Eye (tissue), 1 donor: ENCODE measurements around the gene HMGN3.

Experiments
- DNase-seq: peaks from one replicate; pipeline ENCODE4 v3.0.0-alpha.2; 2015

Gene HMGN3

GRCh38 chr6:79231666-79232065 lies 2.8 kb downstream of the HMGN3 start:
- DNase-seq = no peak

GRCh38 chr6:79231101-79231500 lies 3.4 kb downstream of the HMGN3 start:
- DNase-seq = no peak

DNA sequence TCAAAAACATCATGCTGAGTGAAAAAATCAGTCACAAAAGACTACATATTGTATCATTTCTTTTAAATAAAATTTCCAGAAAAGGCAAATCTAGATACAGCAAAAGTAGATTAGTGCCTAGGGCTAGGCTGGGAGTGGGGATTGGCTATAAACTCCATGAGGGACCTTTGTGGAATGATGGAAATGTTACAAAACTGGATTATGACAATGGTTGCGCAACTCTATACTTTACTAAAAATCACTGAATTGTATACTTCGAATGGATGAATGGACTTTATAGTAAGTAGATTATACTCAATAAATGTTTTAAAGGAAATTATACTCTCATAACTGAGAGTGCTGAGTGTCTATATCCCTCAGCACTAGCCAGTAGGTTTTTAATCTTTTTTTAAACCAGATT lies 4.3 kb downstream of the HMGN3 start:
- DNase-seq = no peak

DNA sequence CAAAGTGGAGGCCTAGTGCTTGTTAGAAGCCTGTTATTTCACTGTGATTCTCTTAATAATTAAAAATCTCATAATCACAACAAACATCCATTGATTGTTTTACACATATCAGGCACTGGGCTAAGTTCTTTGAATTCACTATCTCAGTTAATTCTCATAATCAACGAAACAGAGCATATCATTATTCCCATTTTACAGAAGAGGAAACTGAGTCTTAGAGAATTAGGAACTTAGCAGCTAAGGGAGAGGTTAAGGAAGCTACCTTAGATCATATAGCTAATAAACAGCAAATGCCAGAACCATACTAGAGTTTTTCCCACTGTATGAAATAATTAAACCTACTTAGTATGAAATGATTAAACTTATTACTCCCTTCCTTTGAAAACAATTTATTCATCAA lies 7.0 kb downstream of the HMGN3 start:
- no peak for DNase-seq

DNA sequence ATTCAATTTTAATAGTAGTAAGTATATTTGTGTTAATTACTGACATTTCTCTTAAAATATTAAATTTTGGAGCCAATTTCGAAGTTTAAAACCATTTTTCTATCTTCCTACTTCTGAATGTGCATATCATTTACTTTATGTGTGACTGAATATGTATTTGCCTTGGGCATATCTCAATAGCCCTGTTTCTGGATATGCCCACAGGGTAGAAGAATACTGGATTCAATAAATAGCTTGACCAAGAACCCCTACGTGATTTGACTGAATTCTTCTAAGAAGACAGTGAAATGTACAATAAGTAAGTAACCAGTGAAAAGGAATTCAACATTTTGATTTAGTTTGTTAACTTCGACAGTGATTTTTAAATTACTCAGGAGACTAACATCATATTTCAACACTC lies 7.8 kb downstream of the HMGN3 start:
- DNase-seq = no peak

GRCh38 chr6:79225717-79226599 lies 8.5 kb downstream of the HMGN3 start:
- DNase-seq = no peak

- no peak for DNase-seq
These were observed 10.7 kb downstream of the HMGN3 start for GRCh38 chr6:79223611-79224404.

DNA sequence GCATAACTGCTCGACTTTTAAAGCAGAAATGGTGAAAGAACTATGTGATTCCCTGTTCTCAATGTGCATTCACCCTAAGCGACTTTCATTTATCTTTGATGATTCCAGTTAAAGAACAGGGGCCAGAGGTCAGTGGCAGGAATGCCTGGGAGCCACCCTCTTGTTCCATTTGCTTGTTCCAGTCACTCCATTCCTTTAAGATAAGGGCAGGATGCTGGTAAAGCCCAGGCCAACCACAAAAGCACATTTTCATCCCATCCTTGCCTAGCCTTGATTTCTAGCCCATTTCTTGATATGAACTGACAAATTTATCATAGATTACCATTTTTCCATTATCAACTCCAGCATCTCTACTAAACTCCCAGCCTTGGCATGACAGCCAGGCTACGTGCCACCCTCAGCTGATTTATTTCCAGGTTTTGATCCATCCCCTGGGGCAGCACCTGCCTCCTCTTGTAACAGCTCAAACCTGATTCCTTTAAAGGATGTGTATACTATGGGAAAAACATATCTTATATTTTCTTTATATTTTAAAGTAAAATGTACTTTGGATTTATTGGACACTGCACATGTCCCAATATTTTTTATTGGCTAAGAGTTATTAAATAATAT lies 19.2 kb downstream of the HMGN3 start:
- peak; percentile 18 for DNase-seq

- DNase-seq = no peak
These were observed 21.6 kb downstream of the HMGN3 start for GRCh38 chr6:79212859-79213258.

- DNase-seq = no peak
These were observed 25.7 kb downstream of the HMGN3 start for GRCh38 chr6:79208816-79209215.

- no peak for DNase-seq
These were observed 30.7 kb downstream of the HMGN3 start for GRCh38 chr6:79203753-79204253.

DNA sequence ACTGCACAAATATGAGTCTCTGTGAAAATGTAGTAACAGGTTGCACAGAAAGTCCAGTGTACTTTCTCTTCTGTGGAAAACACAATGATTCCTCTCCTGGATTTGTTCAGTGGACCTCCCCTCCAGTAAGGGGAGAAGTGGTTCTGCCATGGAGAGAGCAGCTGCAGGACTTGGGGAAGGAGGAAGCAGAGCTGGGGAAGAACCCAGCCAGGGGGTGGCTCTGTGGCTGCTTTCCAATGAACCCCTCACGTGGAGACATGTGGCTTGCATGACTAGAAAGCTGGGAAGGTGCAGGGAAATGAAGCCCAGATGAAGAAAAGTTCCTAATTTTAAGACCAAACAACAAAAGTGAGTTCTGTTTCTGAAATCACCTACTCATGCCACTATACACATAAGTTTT lies 31.9 kb downstream of the HMGN3 start:
- DNase-seq = no peak

GRCh38 chr6:79201983-79202382 lies 32.5 kb downstream of the HMGN3 start:
- no peak for DNase-seq

DNA sequence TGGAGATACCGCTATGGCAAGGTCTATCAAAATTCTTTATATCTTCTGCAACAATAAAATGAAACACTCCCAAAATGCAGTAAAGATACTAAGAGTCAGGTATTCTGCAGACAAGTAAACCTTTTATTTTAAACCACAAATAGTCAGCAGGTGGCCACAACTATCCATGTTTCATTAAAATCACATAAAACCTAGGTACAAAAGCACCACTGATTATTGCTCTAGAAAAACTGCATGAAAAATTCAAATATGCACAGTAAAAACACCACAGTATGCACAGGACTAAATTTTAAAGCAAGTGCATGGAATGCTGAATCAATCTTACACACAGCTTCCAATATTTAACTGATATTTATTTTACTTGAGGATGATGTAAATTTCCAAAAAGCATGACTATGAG lies 33.3 kb downstream of the HMGN3 start:
- DNase-seq = no peak

DNA sequence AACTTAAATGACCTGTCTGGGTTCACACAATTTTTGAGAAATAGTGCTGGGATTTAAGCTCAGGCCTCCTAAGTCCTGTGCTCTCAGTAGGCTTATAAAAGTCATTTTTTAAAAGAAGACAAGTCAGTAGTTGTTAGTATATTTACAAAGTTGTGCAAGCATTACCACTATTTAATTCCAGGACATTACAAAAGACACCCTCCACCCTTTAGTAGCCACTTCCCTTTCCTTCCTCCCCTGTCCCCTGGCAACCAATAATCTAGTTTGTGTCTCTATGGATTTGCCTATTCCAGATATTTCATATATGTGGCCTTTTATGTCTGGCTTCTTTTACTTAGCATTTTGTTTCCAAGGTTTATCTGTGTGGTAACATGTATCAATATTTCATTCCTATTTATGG lies 37.6 kb downstream of the HMGN3 start:
- no peak for DNase-seq

GRCh38 chr6:79193971-79194370 lies 40.5 kb downstream of the HMGN3 start:
- DNase-seq = no peak

GRCh38 chr6:79189760-79190350 lies 44.6 kb downstream of the HMGN3 start:
- no peak for DNase-seq

DNA sequence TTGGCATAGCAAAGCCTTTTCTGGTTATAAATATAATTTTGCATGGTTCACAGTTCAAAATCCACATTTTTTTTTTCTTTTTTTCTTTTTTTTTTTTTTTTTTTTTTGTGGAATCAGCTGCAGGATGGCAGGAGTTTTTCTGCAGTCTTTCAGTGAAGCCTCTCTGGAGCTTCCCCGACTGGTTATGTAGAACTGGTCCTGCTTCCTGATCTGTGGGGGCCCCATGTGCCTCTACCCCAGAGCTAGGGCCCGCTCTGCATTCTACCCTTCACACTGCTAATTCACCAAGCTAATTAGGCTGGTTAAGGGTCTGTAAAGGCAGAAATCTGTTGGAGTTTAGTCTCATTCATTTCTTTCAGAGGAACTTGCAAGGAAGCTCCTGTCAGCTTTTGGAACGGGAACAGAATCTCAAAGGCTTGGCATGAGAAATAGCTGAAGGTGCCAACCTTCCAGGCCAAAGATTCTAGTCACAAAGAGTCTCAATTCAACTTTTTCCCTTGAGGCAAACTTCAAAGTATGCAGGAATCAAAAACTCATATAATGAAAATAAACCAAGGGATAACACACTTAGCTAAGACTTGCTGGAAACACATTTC lies 45.5 kb downstream of the HMGN3 start:
- peak; percentile 42 for DNase-seq

- DNase-seq = no peak
These were observed 46.4 kb downstream of the HMGN3 start for GRCh38 chr6:79188107-79188506.

DNA sequence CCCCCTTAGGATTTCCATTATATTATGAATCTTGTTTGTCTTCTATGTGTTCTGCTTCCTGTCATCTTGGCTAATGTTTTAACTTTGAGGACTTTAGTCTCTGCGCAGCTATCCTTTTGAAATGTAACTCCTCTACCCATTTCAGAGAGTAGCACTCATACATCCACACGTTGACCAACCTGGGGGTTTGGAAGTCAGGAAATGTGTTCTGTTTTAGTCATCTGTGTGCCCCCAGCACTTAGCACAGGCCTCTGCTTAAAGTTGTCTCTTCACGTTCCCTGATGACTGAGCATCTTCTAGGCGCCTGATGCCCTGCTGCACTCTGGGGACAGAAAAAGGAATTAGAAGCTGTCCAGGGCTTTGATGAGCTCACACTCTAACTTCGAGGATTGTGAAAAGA lies 47.9 kb downstream of the HMGN3 start:
- DNase-seq = no peak

DNA sequence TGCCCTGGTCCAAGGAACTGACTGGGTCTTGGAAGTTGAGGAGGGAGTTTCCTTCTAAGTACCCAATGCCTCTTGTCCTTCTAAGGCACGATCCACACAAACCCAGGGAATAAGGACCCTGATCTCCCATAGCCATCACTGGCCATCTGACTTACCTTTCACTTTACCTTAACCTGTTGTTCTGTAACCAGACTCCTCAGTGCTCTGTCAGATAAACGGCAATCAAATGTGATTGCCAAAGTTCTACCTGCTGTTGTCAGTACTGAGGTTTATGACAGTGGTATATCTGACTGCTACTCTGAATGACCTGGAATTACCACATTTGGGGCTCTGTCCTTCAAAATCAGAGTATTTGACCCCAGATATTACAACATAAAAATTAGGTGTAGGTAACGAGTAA lies 49.8 kb downstream of the HMGN3 start:
- DNase-seq = no peak

GRCh38 chr6:79184086-79184485 lies 50.4 kb downstream of the HMGN3 start:
- no peak for DNase-seq

DNA sequence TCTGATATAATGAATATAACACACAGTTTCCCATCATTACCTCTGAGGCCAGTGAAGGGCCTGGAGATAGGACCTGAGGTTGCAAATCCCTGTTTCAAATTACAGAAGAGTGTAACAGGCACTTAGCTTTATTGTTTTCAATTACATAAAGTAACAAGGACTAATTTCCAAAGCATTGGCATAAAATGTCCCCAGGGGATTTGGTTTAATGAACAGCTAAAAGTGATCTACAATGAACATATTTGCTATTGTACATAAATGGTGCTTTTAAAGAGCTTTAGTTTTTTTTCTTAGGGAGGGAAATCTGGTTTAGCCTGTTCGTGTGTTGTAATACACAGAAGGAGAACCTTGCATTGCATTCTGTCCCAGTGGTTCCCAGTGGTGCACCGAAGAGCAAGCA lies 54.4 kb downstream of the HMGN3 start:
- DNase-seq = no peak
